SK-MEL-5 (cell line): ENCODE measurements around the gene SNX21. TPM values are rescaled to one million over a fixed set of nuclear protein-coding genes. Genes with fewer than 3 reads are reported as not detected.

Experiments used
- DNase-seq: peaks from one replicate; pipeline ENCODE4 v3.0.0-alpha.2; 2016; ENCODE audit warnings: low read depth, low spot score
- in situ Hi-C: cut with HindIII; loops from 2 replicates; pipeline ENCODE4 v1.10.0; 2016; ENCODE audit warnings: low sequenced_read_pairs, high pct_unique_total_duplicates, low pct_unique_long_range_greater_than_20kb
- total RNA-seq: library from RNA; depleted of rRNA; stranded (reverse); fragments of >200 nt; shearing (Covaris generic); gene quantifications from 2 replicates; pipeline ENCODE4 v1.2.3, GENCODE V29; 2014; rRNA removed

Gene SNX21
- total RNA-seq, 1 experiment from 2014 or later: 25.5 TPM

DNA sequence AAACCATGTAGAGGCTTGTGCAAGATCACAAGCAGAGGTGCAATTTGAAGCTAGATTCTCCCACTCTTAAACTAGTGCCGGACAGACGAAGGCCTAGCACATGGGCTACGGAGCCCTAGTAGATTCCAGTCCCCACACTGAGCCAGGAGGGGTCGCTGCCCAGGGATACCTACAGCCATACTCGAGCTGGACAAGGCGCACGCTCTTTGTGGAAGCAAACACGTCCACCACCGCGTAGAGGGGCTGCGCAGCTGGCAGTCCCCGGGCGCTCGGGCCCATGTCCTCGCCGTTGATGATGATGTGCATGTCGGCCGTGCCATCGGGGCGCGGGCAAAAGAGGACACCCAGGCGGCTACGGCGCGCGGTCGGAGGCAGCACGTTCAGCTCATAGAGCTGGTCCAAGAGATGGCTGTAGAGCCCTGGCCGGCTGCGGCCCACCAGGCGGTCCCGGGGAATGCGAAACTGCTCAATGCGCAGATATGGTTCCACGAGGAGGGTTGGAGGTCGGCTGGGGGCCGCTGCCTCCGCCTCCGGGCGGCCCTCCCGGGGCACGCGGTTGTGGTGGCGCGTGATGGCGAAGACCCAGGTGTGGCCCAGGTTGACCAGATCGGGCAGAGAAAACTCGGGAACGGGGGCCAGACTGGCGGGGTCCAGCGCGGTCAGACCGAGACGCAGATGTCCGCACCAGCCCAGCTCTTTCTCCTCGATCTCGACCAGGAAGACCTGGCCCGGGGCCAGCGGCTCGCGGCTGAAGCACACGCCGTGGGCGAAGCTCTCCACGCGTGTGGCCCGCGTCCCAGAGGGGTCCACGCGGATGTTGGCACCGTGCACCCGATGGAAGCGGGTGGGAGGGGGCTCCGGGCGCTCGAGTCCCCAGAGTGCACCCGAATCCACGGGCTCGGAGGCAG lies 56.7 kb downstream of the SNX21 start:
- in situ Hi-C loops: no loop called here

DNA sequence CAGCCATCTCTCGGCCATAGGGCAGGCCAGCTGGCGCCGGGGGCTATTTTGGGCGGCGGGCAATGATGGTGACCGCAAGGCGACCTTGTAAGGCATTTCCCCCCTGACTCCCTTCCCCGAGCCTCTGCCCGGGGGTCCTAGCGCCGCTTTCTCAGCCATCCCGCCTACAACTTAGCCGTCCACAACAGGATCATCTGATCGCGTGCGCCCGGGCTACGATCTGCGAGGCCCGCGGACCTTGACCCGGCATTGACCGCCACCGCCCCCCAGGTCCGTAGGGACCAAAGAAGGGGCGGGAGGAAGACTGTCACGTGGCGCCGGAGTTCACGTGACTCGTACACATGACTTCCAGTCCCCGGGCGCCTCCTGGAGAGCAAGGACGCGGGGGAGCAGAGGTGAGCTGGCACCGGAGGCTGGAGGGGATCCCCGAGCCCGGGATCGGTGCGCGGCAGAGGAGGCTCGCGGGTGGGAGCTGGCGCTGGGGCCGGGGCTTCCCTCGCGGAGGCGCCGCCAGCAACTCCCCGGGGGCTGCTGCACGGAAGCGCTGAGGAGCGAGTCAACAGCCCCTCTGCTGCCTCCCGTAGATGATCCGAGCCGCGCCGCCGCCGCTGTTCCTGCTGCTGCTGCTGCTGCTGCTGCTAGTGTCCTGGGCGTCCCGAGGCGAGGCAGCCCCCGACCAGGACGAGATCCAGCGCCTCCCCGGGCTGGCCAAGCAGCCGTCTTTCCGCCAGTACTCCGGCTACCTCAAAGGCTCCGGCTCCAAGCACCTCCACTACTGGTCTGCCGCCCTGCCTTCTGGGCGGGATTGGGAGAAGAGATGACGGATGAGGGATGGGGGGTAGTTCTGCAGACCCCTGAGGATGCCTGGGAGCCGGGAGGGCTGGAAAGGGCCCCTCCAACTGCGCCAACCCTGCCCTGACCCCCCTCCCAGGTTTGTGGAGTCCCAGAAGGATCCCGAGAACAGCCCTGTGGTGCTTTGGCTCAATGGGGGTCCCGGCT lies 57.7 kb downstream of the SNX21 start, which contains the start of the genes CTSA and NEURL2:
TSS of gene CTSA (plus strand) at position 351 of the 999 bp plus-strand sequence. CDS start at position 585, 234 bp downstream.
TSS of gene NEURL2 (minus strand) at position 224 of the 999 bp plus-strand sequence. CDS start at position 7, 217 bp downstream.
- peak; percentile 88 for DNase-seq
- in situ Hi-C loops: no loop called here

More for the DNA sequence above, 56.7 kb downstream of the SNX21 start:
- DNase-seq: peak; percentile 83

DNA sequence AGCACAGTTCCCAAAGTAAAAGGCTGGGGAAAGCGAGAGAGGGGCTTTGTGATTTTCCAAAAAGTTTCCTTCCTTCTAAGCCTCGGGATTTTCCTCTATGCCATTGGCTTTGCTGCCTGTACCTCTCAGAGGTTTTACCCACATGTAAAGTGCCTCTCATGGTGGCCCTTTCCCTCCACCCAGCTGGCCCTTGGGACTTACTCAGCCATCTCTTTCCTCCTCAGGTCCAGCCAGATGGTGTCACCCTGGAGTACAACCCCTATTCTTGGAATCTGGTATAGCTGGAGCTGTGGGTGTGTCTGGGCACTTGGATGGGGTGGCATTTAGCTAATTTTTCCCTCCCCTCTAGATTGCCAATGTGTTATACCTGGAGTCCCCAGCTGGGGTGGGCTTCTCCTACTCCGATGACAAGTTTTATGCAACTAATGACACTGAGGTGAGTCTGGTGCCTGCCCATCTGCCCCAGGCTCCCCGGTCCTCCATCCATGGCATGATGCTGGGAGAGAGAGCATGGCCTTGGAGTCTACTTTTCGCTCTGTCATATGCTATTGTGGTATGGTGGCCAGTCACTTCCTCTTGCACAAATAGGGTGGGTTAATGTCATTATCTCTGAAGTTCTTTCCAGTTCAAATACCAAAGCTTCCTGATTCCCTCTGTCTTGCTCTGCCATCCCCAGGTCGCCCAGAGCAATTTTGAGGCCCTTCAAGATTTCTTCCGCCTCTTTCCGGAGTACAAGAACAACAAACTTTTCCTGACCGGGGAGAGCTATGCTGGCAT lies 58.6 kb downstream of the SNX21 start:
- in situ Hi-C loops: no loop called here

More for the DNA sequence above, 58.6 kb downstream of the SNX21 start:
- peak; percentile 60 for DNase-seq

Other genes starting within 250 kb of the SNX21 start
- gene WFDC10A, start 204.1 kb upstream of the SNX21 start, total RNA-seq: not detected in 2 replicates
- not detected in 2 replicates for gene WFDC9, start 202.5 kb upstream of the SNX21 start, total RNA-seq
- gene WFDC11, start 163.6 kb upstream of the SNX21 start, total RNA-seq: not detected in 2 replicates
- not detected in 2 replicates for gene WFDC13, start 131.8 kb upstream of the SNX21 start, total RNA-seq
- not detected in 2 replicates for gene WFDC10B, start 128.8 kb upstream of the SNX21 start, total RNA-seq
- not detected in 2 replicates for gene SPINT4, start 111.5 kb upstream of the SNX21 start, total RNA-seq
- 0.58 TPM in 1 of 2 replicates, not detected in the other for gene WFDC3, start 41.9 kb upstream of the SNX21 start, total RNA-seq
- gene DNTTIP1, start 41.8 kb upstream of the SNX21 start, total RNA-seq: 26.4 and 31.6 TPM in 2 replicates
- 75.4 and 76.9 TPM in 2 replicates for gene UBE2C, start 21.2 kb upstream of the SNX21 start, total RNA-seq
- 0.37 TPM in 1 of 2 replicates, not detected in the other for gene TNNC2, start 6.5 kb upstream of the SNX21 start, total RNA-seq
- gene ACOT8, start 23.6 kb downstream of the SNX21 start, total RNA-seq: 49.4 and 60.4 TPM in 2 replicates
- 3.0 and 3.4 TPM in 2 replicates for gene ZSWIM3, start 23.8 kb downstream of the SNX21 start, total RNA-seq
- 11.5 and 13.7 TPM in 2 replicates for gene ZSWIM1, start 47.4 kb downstream of the SNX21 start, total RNA-seq
- 1.3 and 2.2 TPM in 2 replicates for gene SPATA25, start 53.8 kb downstream of the SNX21 start, total RNA-seq
- gene NEURL2, start 57.4 kb downstream of the SNX21 start, total RNA-seq: 7.1 and 8.9 TPM in 2 replicates
- gene CTSA, start 57.5 kb downstream of the SNX21 start, total RNA-seq: 447 and 457 TPM in 2 replicates
- 18.5 and 19.9 TPM in 2 replicates for gene PLTP, start 78.4 kb downstream of the SNX21 start, total RNA-seq
- gene PCIF1, start 100.9 kb downstream of the SNX21 start, total RNA-seq: 9.2 and 10.9 TPM in 2 replicates
- gene ZNF335, start 138.4 kb downstream of the SNX21 start, total RNA-seq: 8.4 and 10.1 TPM in 2 replicates
- not detected in 2 replicates for gene MMP9, start 175.1 kb downstream of the SNX21 start, total RNA-seq
- 0.74 and 1.5 TPM in 2 replicates for gene SLC12A5, start 195.4 kb downstream of the SNX21 start, total RNA-seq